A549 treated with CpdA at 1 μM for 4 hours (cell line): ENCODE results near the gene F8. TPM values are rescaled to one million over a fixed set of nuclear protein-coding genes. Genes with fewer than 3 reads are reported as not detected.

Source experiments
- total RNA-seq: library from RNA; stranded (reverse); fragments of 200-300 nt; extraction: Qiagen RNA extraction; gene quantifications from 5 replicates; pipeline ENCODE4 v1.2.3, GENCODE V29; 2022; ENCODE audit warnings: low read depth

F8 gene
- 3.6 to 4.5 TPM (median 3.9 TPM) in 5 replicates for total RNA-seq

GRCh38 chrX:155022585-155022984, at the start of gene F8:
Gene F8, minus strand, starts transcription at chrX:155022723. Its CDS starts 171 bp downstream, at chrX:155022552.

DNA sequence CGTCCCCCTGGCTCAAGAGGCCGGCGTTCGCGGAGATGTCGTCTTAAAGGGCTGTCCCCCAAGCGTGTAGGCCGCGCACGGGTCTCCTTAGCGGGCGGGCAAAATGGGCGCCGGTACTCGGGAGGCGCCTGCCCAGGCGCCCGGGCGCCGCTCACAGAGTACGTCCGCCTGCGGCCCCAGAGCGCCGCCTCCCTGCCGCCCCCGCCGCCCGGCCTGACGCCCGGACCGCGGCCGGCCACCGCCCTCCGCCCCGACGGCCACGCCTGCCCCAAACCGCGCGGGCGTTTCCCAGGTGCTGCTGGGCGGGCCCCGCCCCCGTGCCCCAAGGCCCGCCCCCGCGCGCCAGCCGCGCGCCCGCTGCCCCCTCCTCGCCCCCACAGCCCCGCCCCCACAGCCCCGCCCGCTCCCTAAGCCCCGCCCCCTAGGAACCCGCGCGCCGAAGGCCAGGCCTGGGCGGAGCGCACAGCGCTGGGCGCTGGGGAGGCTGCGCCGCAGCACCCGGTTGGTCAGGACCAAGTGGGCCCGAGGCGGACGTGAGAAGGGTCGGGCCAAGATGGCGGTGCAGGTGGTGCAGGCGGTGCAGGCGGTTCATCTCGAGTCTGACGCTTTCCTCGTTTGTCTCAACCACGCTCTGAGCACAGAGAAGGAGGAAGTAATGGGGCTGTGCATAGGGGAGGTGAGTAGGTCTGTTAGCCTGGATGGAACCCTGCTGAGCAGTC, 48.6 kb upstream of the F8 start, which contains the start of the genes BRCC3, CMC4 and MTCP1:
BRCC3 (plus strand) TSS at position 534 of the 719 bp plus-strand sequence; CDS start at position 554, 20 bp downstream.
CMC4 (minus strand) TSS at position 162 of the 719 bp plus-strand sequence. CDS start 7,113 bp downstream, outside the sequence.
MTCP1 (minus strand) TSS at position 162 of the 719 bp plus-strand sequence. CDS start 5,126 bp downstream, outside the sequence.

GRCh38 chrX:155026727-155027508, 4.4 kb upstream of the F8 start, which contains the start of gene FUNDC2:
Gene FUNDC2, plus strand, starts transcription at chrX:155026844. Its CDS starts 95 bp downstream, at chrX:155026939.

GRCh38 chrX:154886069-154886788, 136.3 kb downstream of the F8 start, which contains the start of gene F8A1:
Gene F8A1, plus strand, starts transcription at chrX:154886355. Its CDS starts 20 bp downstream, at chrX:154886375.

GRCh38 chrX:154834562-154834961, 188.0 kb downstream of the F8 start, which contains the start of gene SMIM9:
Gene SMIM9, minus strand, starts transcription at chrX:154834662. Its CDS starts 3,806 bp downstream, at chrX:154830856.

GRCh38 chrX:154804957-154805695, 217.4 kb downstream of the F8 start, which contains the start of gene MPP1:
Gene MPP1, minus strand, starts transcription at chrX:154805485. Its CDS starts 112 bp downstream, at chrX:154805373.

Other genes starting within 250 kb of the F8 start
- 15.4 to 17.5 TPM (median 15.9 TPM) in 5 replicates for gene MPP1, start 217.2 kb downstream of the F8 start, total RNA-seq
- gene SMIM9, start 188.1 kb downstream of the F8 start, total RNA-seq: not detected in 5 replicates
- gene F8A1, start 136.4 kb downstream of the F8 start, total RNA-seq: 57.7 to 98.9 TPM (median 87.7 TPM) in 5 replicates
- 85.1 to 121 TPM (median 107 TPM) in 5 replicates for gene FUNDC2, start 4.1 kb upstream of the F8 start, total RNA-seq
- 15.4 to 16.6 TPM (median 15.7 TPM) in 5 replicates for gene CMC4, start 48.4 kb upstream of the F8 start, total RNA-seq
- 11.7 to 19.1 TPM (median 18.0 TPM) in 5 replicates for gene MTCP1, start 48.4 kb upstream of the F8 start, total RNA-seq
- 23.3 to 31.0 TPM (median 26.7 TPM) in 5 replicates for gene BRCC3, start 48.8 kb upstream of the F8 start, total RNA-seq
- gene VBP1, start 193.7 kb upstream of the F8 start, total RNA-seq: 50.8 to 68.4 TPM (median 52.3 TPM) in 5 replicates
- 0.62 to 1.1 TPM (median 0.73 TPM) in 5 replicates for gene RAB39B, start 241.8 kb upstream of the F8 start, total RNA-seq